IMR-90 (cell line): ENCODE results near the gene SH2B3. TPM values are rescaled to one million over a fixed set of nuclear protein-coding genes. Genes with fewer than 3 reads are reported as not detected.
A peak's percentile ranks its signal among the peaks of the same experiment; 100 is the strongest.

ENCODE experiments used
- ATAC-seq: fragments of 200-7000 bp; cut with Tn5 transposase; 2 replicates; pipeline ENCODE4 v1.9.1; 2020; ENCODE audit warnings: low read depth, mild to moderate bottlenecking, moderate library complexity
- BruUV-seq: library from RNA; stranded (reverse); fragments of 400-500 nt; replicated peaks from 2 replicates; lab custom pipeline; 2021; lab: Mats Ljungman, UMichigan
- CTCF ChIA-PET: fragments of 300-600 bp; formaldehyde crosslinking; extraction: SDS; loops from one replicate; lab custom pipeline; 2021; ENCODE audit warnings: antibody characterized with exemption; lab: Yijun Ruan, JAX
- POLR2A ChIA-PET: fragments of 300-600 bp; sonication (Branson Sonifier 250); formaldehyde crosslinking; loops from one replicate; lab custom pipeline; 2022; ENCODE audit warnings: antibody characterized with exemption; ENCODE audit not compliant: unreplicated experiment; lab: Charles Lee
- DNase-seq: peaks from one replicate; pipeline ENCODE4 v3.0.0; 2013
- H2AFZ ChIP-seq: replicated peaks from 2 replicates; pipeline ENCODE3; 2013; ENCODE audit warnings: low read length, mild to moderate bottlenecking; ENCODE audit not compliant: poor library complexity
- H2AK5ac ChIP-seq: 2 replicates; pipeline ENCODE4 v1.6.1; 2013; ENCODE audit warnings: low read depth, low read length, inconsistent platforms
- H2AK9ac ChIP-seq: replicated peaks from 2 replicates; pipeline ENCODE3; 2013; ENCODE audit warnings: mild to moderate bottlenecking, low read depth, low read length, moderate library complexity; ENCODE audit not compliant: poor library complexity
- H2BK120ac ChIP-seq: 2 replicates; pipeline ENCODE4 v1.6.1; 2013; ENCODE audit warnings: low read depth, low read length, inconsistent platforms
- H2BK15ac ChIP-seq: 3 replicates; pipeline ENCODE4 v1.6.1; 2013; ENCODE audit warnings: low read depth, low read length, inconsistent platforms
- H2BK20ac ChIP-seq: 2 replicates; pipeline ENCODE4 v1.6.1; 2013; ENCODE audit warnings: low read depth, mild to moderate bottlenecking, inconsistent platforms, low read length, moderate library complexity
- H2BK5ac ChIP-seq: 2 replicates; pipeline ENCODE4 v1.6.1; 2013; ENCODE audit warnings: mild to moderate bottlenecking, low read depth, low read length, inconsistent platforms; ENCODE audit not compliant: poor library complexity, severe bottlenecking
- H3K14ac ChIP-seq: replicated peaks from 2 replicates; pipeline ENCODE4 v1.6.1; 2013; ENCODE audit warnings: low read depth, low read length, inconsistent platforms
- H3K18ac ChIP-seq: 2 replicates; pipeline ENCODE4 v1.6.1; 2013; ENCODE audit warnings: low read depth, low read length, control low read depth
- H3K23ac ChIP-seq: 2 replicates; pipeline ENCODE4 v1.6.1; 2013; ENCODE audit warnings: low read depth, low read length, inconsistent platforms
- H3K27ac ChIP-seq: 2 replicates; pipeline ENCODE4 v1.5.1; 2013; ENCODE audit warnings: mild to moderate bottlenecking, control low read depth, low read length; ENCODE audit not compliant: insufficient read depth
- H3K27me3 ChIP-seq: 2 replicates; pipeline ENCODE4 v1.6.1; 2013; ENCODE audit warnings: low read length; ENCODE audit not compliant: control insufficient read depth, insufficient read depth
- H3K36me3 ChIP-seq: 2 replicates; pipeline ENCODE4 v1.6.1; 2013; ENCODE audit warnings: low read length, mixed read lengths; ENCODE audit not compliant: control insufficient read depth, insufficient read depth
- H3K4ac ChIP-seq: 2 replicates; pipeline ENCODE4 v1.6.1; 2013; ENCODE audit warnings: low read depth, low read length, inconsistent platforms
- H3K4me1 ChIP-seq: 2 replicates; pipeline ENCODE4 v1.6.1; 2013; ENCODE audit warnings: low read length, mixed read lengths; ENCODE audit not compliant: control insufficient read depth, insufficient read depth
- H3K4me2 ChIP-seq: 2 replicates; pipeline ENCODE4 v1.6.1; 2013; ENCODE audit warnings: low read depth, mild to moderate bottlenecking, control low read depth, low read length, moderate library complexity
- H3K4me3 ChIP-seq: 2 replicates; pipeline ENCODE4 v1.5.1; 2013; ENCODE audit warnings: low read depth, mild to moderate bottlenecking, control low read depth, low read length, moderate library complexity; ENCODE audit not compliant: insufficient read depth
- H3K56ac ChIP-seq: 2 replicates; pipeline ENCODE4 v1.6.1; 2013; ENCODE audit warnings: low read length, inconsistent platforms; ENCODE audit not compliant: insufficient read depth; ENCODE audit errors: extremely low read depth
- H3K79me1 ChIP-seq, 2 experiments: 2 replicates each; pipeline ENCODE4 v1.6.1; 2013; ENCODE audit warnings: low read length in 2 of 2, inconsistent platforms in 1 of 2, low read depth in 1 of 2
- H3K9ac ChIP-seq: 2 replicates; pipeline ENCODE4 v1.6.1; 2013; ENCODE audit warnings: low read depth, low read length, control low read depth
- H3K9me1 ChIP-seq: 2 replicates; pipeline ENCODE4 v1.6.1; 2013; ENCODE audit warnings: low read length, inconsistent platforms; ENCODE audit not compliant: insufficient read depth
- H3K9me3 ChIP-seq: 2 replicates; pipeline ENCODE4 v1.6.1; 2013; ENCODE audit warnings: low read length; ENCODE audit not compliant: control insufficient read depth, insufficient read depth
- H4K20me1 ChIP-seq: 2 replicates; pipeline ENCODE4 v1.6.1; 2013; ENCODE audit warnings: low read length, inconsistent platforms; ENCODE audit not compliant: insufficient read depth
- H4K5ac ChIP-seq: 2 replicates; pipeline ENCODE4 v1.6.1; 2013; ENCODE audit warnings: mild to moderate bottlenecking, low read depth, low read length, control low read depth
- H4K8ac ChIP-seq, 2 experiments: 2 replicates each; pipeline ENCODE4 v1.6.1; 2013; ENCODE audit warnings: low read depth in 2 of 2, low read length in 2 of 2, control low read depth in 1 of 2, inconsistent platforms in 1 of 2
- H4K91ac ChIP-seq: 2 replicates; pipeline ENCODE4 v1.6.1; 2013; ENCODE audit warnings: low read depth, low read length, inconsistent platforms; ENCODE audit not compliant: insufficient read depth
- BHLHE40 ChIP-seq: fragments of 150-350 bp; IDR thresholded peaks from 2 replicates; pipeline ENCODE4 v1.6.1; 2016; ENCODE audit warnings: mild to moderate bottlenecking, low read depth, low read length
- CEBPB ChIP-seq: IDR thresholded peaks from 2 replicates; pipeline ENCODE4 v1.6.1; 2012; ENCODE audit warnings: low read depth, low read length, improper control_type of control experiment
- CHD1 ChIP-seq: IDR thresholded peaks from 2 replicates; pipeline ENCODE4 v1.6.1; 2012; ENCODE audit warnings: low read depth, low read length, improper control_type of control experiment
- MAFK ChIP-seq: IDR thresholded peaks from 2 replicates; pipeline ENCODE4 v1.6.1; 2012; ENCODE audit warnings: low read depth, low read length, improper control_type of control experiment
- MAZ ChIP-seq: IDR thresholded peaks from 2 replicates; pipeline ENCODE4 v1.6.1; 2012; ENCODE audit warnings: low read depth, mild to moderate bottlenecking, low read length, improper control_type of control experiment, moderate library complexity, borderline replicate concordance
- MXI1 ChIP-seq: IDR thresholded peaks from 2 replicates; pipeline ENCODE4 v1.6.1; 2012; ENCODE audit warnings: low read depth, mild to moderate bottlenecking, low read length, moderate library complexity, borderline replicate concordance
- NFE2L2 ChIP-seq: fragments of 150-350 bp; IDR thresholded peaks from 2 replicates; pipeline ENCODE4 v1.6.1; 2016; ENCODE audit warnings: low read depth, mild to moderate bottlenecking, low read length
- POLR2A ChIP-seq: IDR thresholded peaks from 2 replicates; pipeline ENCODE4 v1.6.1; 2012; ENCODE audit warnings: mild to moderate bottlenecking, low read depth, low read length
- RAD21 ChIP-seq: IDR thresholded peaks from 2 replicates; pipeline ENCODE4 v1.6.1; 2012; ENCODE audit warnings: low read length, improper control_type of control experiment
- RCOR1 ChIP-seq: IDR thresholded peaks from 2 replicates; pipeline ENCODE4 v1.6.1; 2012; ENCODE audit warnings: mild to moderate bottlenecking, low read length, improper control_type of control experiment; ENCODE audit not compliant: insufficient replicate concordance
- SMC3 ChIP-seq: fragments of 150-350 bp; IDR thresholded peaks from 2 replicates; pipeline ENCODE4 v1.6.1; 2016; ENCODE audit warnings: low read depth, mild to moderate bottlenecking, antibody characterized with exemption, low read length, moderate library complexity
- WGBS, 2 experiments: methylation state at CpG; one replicate each; pipeline versions ENCODE4 v1.1.5 to v1.1.7; 2013; ENCODE audit warnings: missing lambda C conversion rate in 2 of 2; ENCODE audit not compliant: insufficient read length in 1 of 2; ENCODE audit errors: extremely low coverage in 2 of 2; 5-methylcytosine and 5-hydroxymethylcytosine counted together
- dilution Hi-C: fragments of 300-500 bp; cut with HindIII; formaldehyde crosslinking; loops from one replicate; pipeline ENCODE4 v1.14.3; 2018; ENCODE audit warnings: low sequenced_read_pairs; ENCODE audit not compliant: unreplicated experiment
- in situ Hi-C: fragments of 300-500 bp; cut with MboI; formaldehyde crosslinking; loops from 3 replicates; pipeline ENCODE4 v1.14.3; 2019; ENCODE audit warnings: low sequenced_read_pairs, inconsistent platforms, mixed read lengths
- intact Hi-C: fragments of 100-400 bp; cut with micrococcal nuclease; formaldehyde crosslinking; loops from 2 replicates; pipeline ENCODE4 v1.10.0; 2022
- polyA plus RNA-seq, 3 experiments: library from polyadenylated mRNA; depleted of rRNA; stranded (reverse); fragments of >200 nt; gene quantifications; 2 replicates each; pipeline ENCODE4 v1.2.3, GENCODE V29; 2012; ENCODE audit warnings: low replicate concordance in 1 of 3
- total RNA-seq: library from RNA; depleted of rRNA; stranded (reverse); fragments of >200 nt; gene quantifications from 2 replicates; pipeline ENCODE4 v1.2.3, GENCODE V29; 2012
- TF ChIP-seq, protein P1 (sequence below): fragments of 150-350 bp; IDR thresholded peaks from 2 replicates; pipeline ENCODE4 v1.6.1; 2017; ENCODE audit warnings: mild to moderate bottlenecking, antibody characterized with exemption, low read length, low read depth
- TF ChIP-seq, protein P2 (sequence below): conservative IDR thresholded peaks from 2 replicates; pipeline ENCODE4 v1.5.1; 2012; ENCODE audit warnings: mild to moderate bottlenecking, low read depth, low read length, improper control_type of control experiment
- TF ChIP-seq, protein P3 (sequence below): fragments of 150-350 bp; IDR thresholded peaks from 2 replicates; pipeline ENCODE4 v1.6.1; 2016; ENCODE audit warnings: low read depth, mild to moderate bottlenecking, low read length, moderate library complexity, borderline replicate concordance

The SH2B3 gene
- total and polyA plus RNA-seq, 2 of the 4 experiments (the other 2 are of a cell fraction) = 9.3 to 20.2 TPM

DNA sequence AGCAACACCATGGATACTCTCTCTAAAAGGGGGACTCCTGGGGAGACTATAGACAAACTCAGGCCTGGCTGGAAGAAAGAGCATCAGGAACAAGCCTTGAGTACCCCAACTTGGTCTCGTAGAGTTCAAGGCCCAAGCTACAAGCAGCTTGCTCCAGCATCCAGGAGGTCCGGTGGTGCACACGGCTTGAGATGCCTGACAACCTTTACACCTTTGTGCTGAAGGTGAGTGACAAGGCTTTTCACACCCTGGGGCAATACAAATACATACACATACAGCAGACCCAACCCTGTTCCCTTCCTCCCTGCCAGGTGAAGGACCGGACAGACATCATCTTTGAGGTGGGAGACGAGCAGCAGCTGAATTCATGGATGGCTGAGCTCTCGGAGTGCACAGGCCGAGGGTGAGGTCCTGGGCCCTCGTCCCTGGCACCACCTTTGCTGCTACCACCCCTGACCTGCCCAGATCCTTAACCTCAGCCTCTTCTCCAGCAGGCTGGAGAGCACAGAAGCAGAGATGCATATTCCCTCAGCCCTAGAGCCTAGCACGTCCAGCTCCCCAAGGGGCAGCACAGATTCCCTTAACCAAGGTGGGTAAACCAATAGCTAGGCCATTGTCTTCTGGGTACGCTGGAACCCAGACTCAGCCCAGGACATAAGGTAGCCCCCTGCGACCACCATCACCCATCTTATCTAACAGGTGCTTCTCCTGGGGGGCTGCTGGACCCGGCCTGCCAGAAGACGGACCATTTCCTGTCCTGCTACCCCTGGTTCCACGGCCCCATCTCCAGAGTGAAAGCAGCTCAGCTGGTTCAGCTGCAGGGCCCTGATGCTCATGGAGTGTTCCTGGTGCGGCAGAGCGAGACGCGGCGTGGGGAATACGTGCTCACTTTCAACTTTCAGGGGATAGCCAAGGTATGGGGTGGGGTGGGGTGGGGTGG, 41.2 kb downstream of the SH2B3 start:
- no peaks in the 10 kb centered on the region for H3K27me3 ChIP-seq
- H3K4me3 ChIP-seq = no peak overlapping the region
- H3K4ac ChIP-seq = no peak overlapping the region
- no peak overlapping the region for H3K4me2 ChIP-seq
- no peak overlapping the region for H3K56ac ChIP-seq
- H4K91ac ChIP-seq = no peak overlapping the region
- H3K79me1 ChIP-seq = peaks cover 15 to 81% of the 10 kb centered on the region in 2 experiments
- no TSS peak for BruUV-seq
- intact Hi-C loops (no loop called here), dilution Hi-C loops (no loop called here), in situ Hi-C loops (no loop called here)
- H4K20me1 ChIP-seq = peaks cover 59% of the 10 kb centered on the region
- H3K18ac ChIP-seq = no peak overlapping the region
- H4K8ac ChIP-seq = 0 out of 4 replicates have a peak overlapping the region, but pooled peaks of 1 of the 2 experiments have one; percentile 80
- CTCF ChIA-PET = interaction anchor here (1.1 kb wide), 1 partner anchor 50 kb away, joined by 6 read pairs; no protein-coding TSS in a partner anchor
- H2AK9ac ChIP-seq = peak overlapping the region; percentile 75
- ATAC-seq = no peak
- no peak overlapping the region for H2BK15ac ChIP-seq
- WGBS, 2 experiments = 91% methylated on average over 6 of the region's 20 CpGs; no CpG with 5 or more reads in 1 of the 2 experiments
- H3K23ac ChIP-seq = peak overlapping the region; percentile 44; the same call in 1 of the 2 replicates
- H3K36me3 ChIP-seq = peaks cover 77% of the 10 kb centered on the region
- peak overlapping the region; percentile 0 for H2BK5ac ChIP-seq
- no peak overlapping the region for H3K9ac ChIP-seq
- no peak overlapping the region for H2AFZ ChIP-seq
- H3K27ac ChIP-seq = peak overlapping the region; percentile 30
- H4K5ac ChIP-seq = no peak overlapping the region
- H3K9me3 ChIP-seq = no peaks in the 10 kb centered on the region
- POLR2A ChIA-PET = no interaction called here
- H3K14ac ChIP-seq = no peak overlapping the region
- peaks cover 16% of the 10 kb centered on the region for H3K4me1 ChIP-seq
- H3K9me1 ChIP-seq = peaks cover 6% of the 10 kb centered on the region
- no peak overlapping the region for H2BK120ac ChIP-seq
- DNase-seq = no peak
- H2AK5ac ChIP-seq = no peak overlapping the region
- H2BK20ac ChIP-seq = no peak overlapping the region
- TF ChIP-seq MAFK (no peak), NFE2L2 (no peak), CHD1 (no peak), MXI1 (no peak), RAD21 (no peak), CEBPB (no peak), MAZ (no peak), POLR2A (no peak), BHLHE40 (no peak), SMC3 (no peak), RCOR1 (no peak)
- TF ChIP-seq, protein P1, sequence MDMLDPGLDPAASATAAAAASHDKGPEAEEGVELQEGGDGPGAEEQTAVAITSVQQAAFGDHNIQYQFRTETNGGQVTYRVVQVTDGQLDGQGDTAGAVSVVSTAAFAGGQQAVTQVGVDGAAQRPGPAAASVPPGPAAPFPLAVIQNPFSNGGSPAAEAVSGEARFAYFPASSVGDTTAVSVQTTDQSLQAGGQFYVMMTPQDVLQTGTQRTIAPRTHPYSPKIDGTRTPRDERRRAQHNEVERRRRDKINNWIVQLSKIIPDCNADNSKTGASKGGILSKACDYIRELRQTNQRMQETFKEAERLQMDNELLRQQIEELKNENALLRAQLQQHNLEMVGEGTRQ = no peak
- TF ChIP-seq, protein P2, sequence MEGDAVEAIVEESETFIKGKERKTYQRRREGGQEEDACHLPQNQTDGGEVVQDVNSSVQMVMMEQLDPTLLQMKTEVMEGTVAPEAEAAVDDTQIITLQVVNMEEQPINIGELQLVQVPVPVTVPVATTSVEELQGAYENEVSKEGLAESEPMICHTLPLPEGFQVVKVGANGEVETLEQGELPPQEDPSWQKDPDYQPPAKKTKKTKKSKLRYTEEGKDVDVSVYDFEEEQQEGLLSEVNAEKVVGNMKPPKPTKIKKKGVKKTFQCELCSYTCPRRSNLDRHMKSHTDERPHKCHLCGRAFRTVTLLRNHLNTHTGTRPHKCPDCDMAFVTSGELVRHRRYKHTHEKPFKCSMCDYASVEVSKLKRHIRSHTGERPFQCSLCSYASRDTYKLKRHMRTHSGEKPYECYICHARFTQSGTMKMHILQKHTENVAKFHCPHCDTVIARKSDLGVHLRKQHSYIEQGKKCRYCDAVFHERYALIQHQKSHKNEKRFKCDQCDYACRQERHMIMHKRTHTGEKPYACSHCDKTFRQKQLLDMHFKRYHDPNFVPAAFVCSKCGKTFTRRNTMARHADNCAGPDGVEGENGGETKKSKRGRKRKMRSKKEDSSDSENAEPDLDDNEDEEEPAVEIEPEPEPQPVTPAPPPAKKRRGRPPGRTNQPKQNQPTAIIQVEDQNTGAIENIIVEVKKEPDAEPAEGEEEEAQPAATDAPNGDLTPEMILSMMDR = no peak
- TF ChIP-seq, protein P3, sequence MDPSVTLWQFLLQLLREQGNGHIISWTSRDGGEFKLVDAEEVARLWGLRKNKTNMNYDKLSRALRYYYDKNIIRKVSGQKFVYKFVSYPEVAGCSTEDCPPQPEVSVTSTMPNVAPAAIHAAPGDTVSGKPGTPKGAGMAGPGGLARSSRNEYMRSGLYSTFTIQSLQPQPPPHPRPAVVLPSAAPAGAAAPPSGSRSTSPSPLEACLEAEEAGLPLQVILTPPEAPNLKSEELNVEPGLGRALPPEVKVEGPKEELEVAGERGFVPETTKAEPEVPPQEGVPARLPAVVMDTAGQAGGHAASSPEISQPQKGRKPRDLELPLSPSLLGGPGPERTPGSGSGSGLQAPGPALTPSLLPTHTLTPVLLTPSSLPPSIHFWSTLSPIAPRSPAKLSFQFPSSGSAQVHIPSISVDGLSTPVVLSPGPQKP = no peak
